Peyer's patch (tissue), 4 donors: ENCODE data around the gene XKR7. TPM values are rescaled to one million over a fixed set of nuclear protein-coding genes. Genes with fewer than 3 reads are reported as not detected.

Source experiments
- DNase-seq, 3 donors: peaks; one replicate each; pipeline ENCODE4 v3.0.0-alpha.2; 2017 to 2019
- H3K27ac ChIP-seq, 4 donors: fragments of 200-600 bp; sonication (generic); one replicate each; pipeline ENCODE4 v1.5.1; 2016 to 2019
- H3K27me3 ChIP-seq, 2 donors: fragments of 200-600 bp; sonication (generic); one replicate each; pipeline ENCODE4 v1.5.1; 2019
- H3K36me3 ChIP-seq, 3 donors: fragments of 200-600 bp; sonication (generic); one replicate each; pipeline ENCODE4 v1.5.1; 2016 to 2019
- H3K4me1 ChIP-seq, 4 donors: fragments of 200-600 bp; sonication (generic); one replicate each; pipeline ENCODE4 v1.5.1; 2016 to 2019
- H3K4me3 ChIP-seq, 4 donors: fragments of 200-600 bp; sonication (generic); 1 replicate in 3 of 4; 2 replicates in 1 of 4; pipeline ENCODE4 v1.5.1; 2016 to 2019; ENCODE audit warnings: mild to moderate bottlenecking in 1 of 4
- H3K9me3 ChIP-seq, 4 donors: fragments of 200-600 bp; sonication (generic); one replicate each; pipeline ENCODE4 v1.5.1; 2016 to 2019; ENCODE audit warnings: mild to moderate bottlenecking in 1 of 4
- CTCF ChIP-seq, 6 experiments: fragments of 450-650 bp in 4 of 6; fragments of 200-600 bp in 2 of 6; sonication (generic) in 1 of 6; IDR thresholded peaks; one replicate each; pipeline ENCODE4 v1.5.1; 2017 to 2019; ENCODE audit warnings: antibody characterized with exemption in 6 of 6, mild to moderate bottlenecking in 3 of 6, moderate library complexity in 1 of 6
- POLR2A ChIP-seq, 2 donors: fragments of 450-650 bp; IDR thresholded peaks; one replicate each; pipeline ENCODE4 v1.5.1; 2017; ENCODE audit warnings: antibody characterized with exemption in 2 of 2, mild to moderate bottlenecking in 2 of 2, moderate library complexity in 2 of 2
- total RNA-seq, 4 donors: library from RNA; depleted of rRNA; stranded (reverse); fragments of >200 nt; gene quantifications; one replicate each; pipeline ENCODE4 v1.1.0, GENCODE V29; 2016

XKR7 gene
- total RNA-seq, 4 donors from 2014 or later = 0.38 TPM; not detected in 3

DNA sequence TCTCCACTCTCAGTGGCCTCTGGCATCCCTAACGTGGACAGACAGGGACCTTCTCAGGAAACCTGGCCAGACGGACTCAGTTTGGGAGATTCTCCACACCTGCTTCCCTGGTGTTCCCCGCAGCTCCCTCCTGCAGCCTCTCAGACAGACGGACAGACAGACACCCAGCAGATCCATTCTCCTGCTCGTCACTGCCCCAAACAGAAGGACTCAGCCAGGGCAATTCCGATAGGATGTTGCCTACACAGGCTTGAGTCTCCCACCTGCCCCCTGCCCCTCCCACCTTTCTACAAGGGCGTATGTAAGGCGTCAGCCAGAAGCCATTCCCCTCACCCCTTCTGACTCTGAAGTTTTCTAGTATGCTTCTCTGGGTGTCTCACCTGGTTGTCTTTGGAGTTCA, 42.7 kb downstream of the XKR7 start:
- DNase-seq = no peak
- Histone ChIP-seq H3K27me3 (no peaks in the 10 kb centered on the region), H3K4me3 (peak overlapping the region in 2 of 4 donors; percentile 11 to 26), H3K36me3 (no peaks in the 10 kb centered on the region), H3K9me3 (no peaks in the 10 kb centered on the region), H3K4me1 (no peaks in the 10 kb centered on the region), H3K27ac (peak overlapping the region in 2 of 4 donors; percentile 38 to 57)
- TF ChIP-seq CTCF (IDR thresholded peaks at IDR 0.05) = no peak
- no peak for TF ChIP-seq POLR2A (IDR thresholded peaks at IDR 0.05)

GRCh38 chr20:32012159-32012688, 44.3 kb downstream of the XKR7 start:
- no peak for TF ChIP-seq CTCF (IDR thresholded peaks at IDR 0.05)
- no peak for TF ChIP-seq POLR2A (IDR thresholded peaks at IDR 0.05)
- Histone ChIP-seq H3K36me3 (no peaks in the 10 kb centered on the region), H3K27ac (no peak overlapping the region), H3K27me3 (no peaks in the 10 kb centered on the region), H3K9me3 (no peaks in the 10 kb centered on the region), H3K4me3 (no peak overlapping the region), H3K4me1 (no peaks in the 10 kb centered on the region)
- no peak for DNase-seq

- Histone ChIP-seq H3K4me3 (no peak overlapping the region), H3K27me3 (peaks cover 0 to 2% of the 10 kb centered on the region in 2 donors), H3K9me3 (no peaks in the 10 kb centered on the region), H3K36me3 (no peaks in the 10 kb centered on the region), H3K27ac (no peak overlapping the region), H3K4me1 (peaks cover 0 to 7% (median 3%) of the 10 kb centered on the region in 4 donors)
- no peak for DNase-seq
- TF ChIP-seq CTCF (IDR thresholded peaks at IDR 0.05) = no peak
- no peak for TF ChIP-seq POLR2A (IDR thresholded peaks at IDR 0.05)
These were observed 45.4 kb downstream of the XKR7 start for GRCh38 chr20:32013326-32013725.

- no peaks in the 10 kb centered on the region for H3K9me3 ChIP-seq
- H3K4me1 ChIP-seq = peaks cover 0 to 17% (median 9%) of the 10 kb centered on the region in 4 donors
- TF ChIP-seq POLR2A (IDR thresholded peaks at IDR 0.05) = no peak
- TF ChIP-seq CTCF (IDR thresholded peaks at IDR 0.05) = peak in 5 of 6 experiments; percentile 15 to 43 (median 36)
- peak; percentile 60 to 71 (median 65) for DNase-seq
- H3K27me3 ChIP-seq = peaks cover 0 to 8% of the 10 kb centered on the region in 2 donors
- peak overlapping the region in 3 of 4 donors; percentile 57 to 61 (median 61) for H3K4me3 ChIP-seq
- no peaks in the 10 kb centered on the region for H3K36me3 ChIP-seq
- H3K27ac ChIP-seq = no peak overlapping the region
These were observed 49.8 kb downstream of the XKR7 start for GRCh38 chr20:32017711-32018251.

- Histone ChIP-seq H3K27me3 (peaks cover 0 to 8% of the 10 kb centered on the region in 2 donors), H3K36me3 (no peaks in the 10 kb centered on the region), H3K27ac (no peak overlapping the region)
These were observed 50.6 kb downstream of the XKR7 start for GRCh38 chr20:32018269-32019155.

More at GRCh38 chr20:32018269-32019155, 50.6 kb downstream of the XKR7 start:
- Histone ChIP-seq H3K9me3 (no peaks in the 10 kb centered on the region), H3K4me1 (peaks cover 0 to 17% (median 9%) of the 10 kb centered on the region in 4 donors), H3K4me3 (peak overlapping the region; percentile 41 to 61 (median 59))
- TF ChIP-seq POLR2A (IDR thresholded peaks at IDR 0.05) (no peak), CTCF (IDR thresholded peaks at IDR 0.05) (peak in 1 of 6 experiments; percentile 4)
- peak; percentile 60 to 81 (median 78) for DNase-seq
